ENCODE data around the gene CCNE1.
"Not testable (repeated sequence)": the region's sequence is repeated elsewhere in the genome, so short reads cannot be mapped to it uniquely, and the experiment has no call there.

The CCNE1 gene

GRCh38 chr19:29815231-29815630, 3.4 kb downstream of the CCNE1 start:
- DNase-seq (ENCODE audit: low read depth): no peak

- no peak for DNase-seq (ENCODE audit: low read depth)
Measured at GRCh38 chr19:29817316-29817715, 5.5 kb downstream of the CCNE1 start.

GRCh38 chr19:29819300-29819699, 7.5 kb downstream of the CCNE1 start:
- no peak for DNase-seq (ENCODE audit: low read depth)

GRCh38 chr19:29819986-29820385, 8.2 kb downstream of the CCNE1 start:
- DNase-seq (ENCODE audit: low read depth): no peak

- no peak for DNase-seq (ENCODE audit: low read depth)
Measured at GRCh38 chr19:29823581-29824330, 12.0 kb downstream of the CCNE1 start.

GRCh38 chr19:29825263-29825662, 13.5 kb downstream of the CCNE1 start:
- not testable (repeated sequence) for DNase-seq (ENCODE audit: low read depth)

- DNase-seq (ENCODE audit: low read depth): no peak
Measured at GRCh38 chr19:29831041-29831548, 19.3 kb downstream of the CCNE1 start.

- no peak for DNase-seq (ENCODE audit: low read depth)
Measured at GRCh38 chr19:29831686-29832085, 19.9 kb downstream of the CCNE1 start.

GRCh38 chr19:29832801-29833200, 21.0 kb downstream of the CCNE1 start:
- no peak for DNase-seq (ENCODE audit: low read depth)

- no peak for DNase-seq (ENCODE audit: low read depth)
Measured at GRCh38 chr19:29833614-29834261, 21.9 kb downstream of the CCNE1 start.

GRCh38 chr19:29834991-29835846, 23.4 kb downstream of the CCNE1 start:
- DNase-seq (ENCODE audit: low read depth): no peak

GRCh38 chr19:29836409-29836825, 24.6 kb downstream of the CCNE1 start:
- DNase-seq (ENCODE audit: low read depth): no peak

- DNase-seq (ENCODE audit: low read depth): no peak
Measured at GRCh38 chr19:29837448-29837981, 25.7 kb downstream of the CCNE1 start.

GRCh38 chr19:29837996-29838395, 26.2 kb downstream of the CCNE1 start:
- no peak for DNase-seq (ENCODE audit: low read depth)

GRCh38 chr19:29840066-29840950, 28.5 kb downstream of the CCNE1 start:
- DNase-seq (ENCODE audit: low read depth): no peak

- DNase-seq (ENCODE audit: low read depth): peak; percentile 26
Measured at GRCh38 chr19:29841209-29841558, 29.4 kb downstream of the CCNE1 start.

- peak; percentile 58 for DNase-seq (ENCODE audit: low read depth)
Measured at GRCh38 chr19:29841559-29842367, 30.0 kb downstream of the CCNE1 start.

GRCh38 chr19:29842471-29843179, 30.8 kb downstream of the CCNE1 start:
- no peak for DNase-seq (ENCODE audit: low read depth)

GRCh38 chr19:29843180-29844051, 31.6 kb downstream of the CCNE1 start:
- DNase-seq (ENCODE audit: low read depth): peak; percentile 25

All from EH (cell line).